Measurements from ENCODE around the gene MBD5. TPM values are rescaled to one million over a fixed set of nuclear protein-coding genes. Genes with fewer than 3 reads are reported as not detected.

MBD5 gene
- total and polyA plus RNA-seq, 2 donors (not counting 1 experiment from before 2014, with no cell fraction given), result 10.9 to 69.7 TPM

GRCh38 chr2:148106331-148106730, 85.4 kb downstream of the MBD5 start:
- TF ChIP-seq CTCF (IDR thresholded peaks at IDR 0.05), result no peak
- no peak for TF ChIP-seq EZH2 (IDR thresholded peaks at IDR 0.05; ENCODE audit: borderline replicate concordance, insufficient read depth, low read depth, low read length, poor library complexity, severe bottlenecking)
- Histone ChIP-seq H3K36me3 (replicated peaks in 1 of 2; ENCODE audit: control extremely low read depth in 1 of 2, control insufficient read depth in 1 of 2, extremely low read depth in 1 of 2, insufficient read depth in 2 of 2, low read length in 1 of 2) (no peaks in the 10 kb centered on the region), H3K27ac (ENCODE audit: low read length in 2 of 2) (no peak overlapping the region), H4K20me1 (ENCODE audit: control insufficient read depth, insufficient read depth, low read length, poor library complexity, severe bottlenecking) (no peaks in the 10 kb centered on the region), H3K4me2 (replicated peaks; ENCODE audit: low read depth, low read length, poor library complexity, severe bottlenecking) (no peak overlapping the region), H3K4me1 (ENCODE audit: control insufficient read depth in 2 of 2, insufficient read depth in 2 of 2, low read length in 2 of 2) (peaks cover 0 to 8% of the 10 kb centered on the region in 2 donors), H3K9me3 (ENCODE audit: control extremely low read depth in 1 of 3, control insufficient read depth in 2 of 3, insufficient read depth in 1 of 3, low read length in 2 of 3) (peaks cover 0 to 3% (median 2%) of the 10 kb centered on the region in 3 donors), H3K79me2 (ENCODE audit: control insufficient read depth, insufficient read depth, low read length) (no peaks in the 10 kb centered on the region), H3K27me3 (replicated peaks in 1 of 4; ENCODE audit: control extremely low read depth in 1 of 4, control insufficient read depth in 3 of 4, insufficient read depth in 4 of 4, low read length in 3 of 4) (no peaks in the 10 kb centered on the region), H3K9ac (ENCODE audit: low read length) (no peak overlapping the region), H2AFZ (ENCODE audit: insufficient read depth, low read depth, low read length, poor library complexity, severe bottlenecking) (no peak overlapping the region), H3K4me3 (ENCODE audit: control extremely low read depth in 1 of 5, extremely low read depth in 1 of 5, insufficient read depth in 1 of 5, low read depth in 2 of 5, low read length in 4 of 5) (no peak overlapping the region)
- ChIA-PET POLR2A (no interaction called here), CTCF (no interaction called here)
- no peak for ATAC-seq (ENCODE audit: low read depth)
- no peaks in the 10 kb centered on the region for H3K27me3 Mint-ChIP-seq
- peaks cover 5% of the 10 kb centered on the region for H3K9me3 Mint-ChIP-seq (ENCODE audit: insufficient read depth)
- intact Hi-C loops (cut with micrococcal nuclease), result no loop called here
- H3K4me1 Mint-ChIP-seq, result peaks cover 11% of the 10 kb centered on the region
- H3K4me3 Mint-ChIP-seq, result no peak overlapping the region
- no peak overlapping the region for H3K27ac Mint-ChIP-seq
- DNase-seq, result no peak

DNA sequence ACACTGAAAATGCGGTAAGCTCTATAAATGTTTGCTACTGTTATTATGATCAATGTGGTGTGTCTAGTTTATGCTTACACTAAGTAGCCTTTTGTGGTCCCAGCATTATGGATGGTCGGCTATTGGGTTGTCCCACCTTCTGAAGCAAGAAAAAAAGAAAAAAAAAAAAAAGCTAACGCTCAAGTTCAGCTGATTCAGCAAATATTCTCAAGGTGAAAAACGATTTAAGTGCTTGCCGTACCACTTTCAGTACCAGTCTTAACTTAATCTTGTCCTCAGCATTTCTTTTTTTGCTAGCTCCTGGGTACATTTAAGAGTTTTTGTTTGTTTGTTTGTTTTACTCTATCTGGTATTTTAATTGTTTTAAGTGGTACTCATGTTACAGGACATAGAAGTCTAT, 87.5 kb downstream of the MBD5 start:
- Histone ChIP-seq H4K20me1 (ENCODE audit: control insufficient read depth, insufficient read depth, low read length, poor library complexity, severe bottlenecking) (no peaks in the 10 kb centered on the region), H3K36me3 (replicated peaks in 1 of 2; ENCODE audit: control extremely low read depth in 1 of 2, control insufficient read depth in 1 of 2, extremely low read depth in 1 of 2, insufficient read depth in 2 of 2, low read length in 1 of 2) (no peaks in the 10 kb centered on the region), H3K79me2 (ENCODE audit: control insufficient read depth, insufficient read depth, low read length) (no peaks in the 10 kb centered on the region), H3K9me3 (ENCODE audit: control extremely low read depth in 1 of 3, control insufficient read depth in 2 of 3, insufficient read depth in 1 of 3, low read length in 2 of 3) (peaks cover 0 to 3% (median 2%) of the 10 kb centered on the region in 3 donors), H3K4me2 (replicated peaks; ENCODE audit: low read depth, low read length, poor library complexity, severe bottlenecking) (no peak overlapping the region), H3K27me3 (replicated peaks in 1 of 4; ENCODE audit: control extremely low read depth in 1 of 4, control insufficient read depth in 3 of 4, insufficient read depth in 4 of 4, low read length in 3 of 4) (no peaks in the 10 kb centered on the region), H3K4me1 (ENCODE audit: control insufficient read depth in 2 of 2, insufficient read depth in 2 of 2, low read length in 2 of 2) (peaks cover 0 to 8% of the 10 kb centered on the region in 2 donors), H2AFZ (ENCODE audit: insufficient read depth, low read depth, low read length, poor library complexity, severe bottlenecking) (no peak overlapping the region), H3K9ac (ENCODE audit: low read length) (no peak overlapping the region), H3K27ac (ENCODE audit: low read length in 2 of 2) (no peak overlapping the region), H3K4me3 (ENCODE audit: control extremely low read depth in 1 of 5, extremely low read depth in 1 of 5, insufficient read depth in 1 of 5, low read depth in 2 of 5, low read length in 4 of 5) (no peak overlapping the region)
- DNase-seq (no peak), ATAC-seq (ENCODE audit: low read depth) (no peak)
- H3K27me3 Mint-ChIP-seq, result no peaks in the 10 kb centered on the region
- H3K4me1 Mint-ChIP-seq, result peaks cover 11% of the 10 kb centered on the region
- ChIA-PET CTCF (no interaction called here), POLR2A (no interaction called here)
- intact Hi-C loops (cut with micrococcal nuclease), result no loop called here
- H3K27ac Mint-ChIP-seq, result no peak overlapping the region
- peaks cover 5% of the 10 kb centered on the region for H3K9me3 Mint-ChIP-seq (ENCODE audit: insufficient read depth)
- WGBS (ENCODE audit: insufficient coverage), result 90% methylated on average over 2 of the region's 5 CpGs
- H3K4me3 Mint-ChIP-seq, result no peak overlapping the region
- TF ChIP-seq CTCF (IDR thresholded peaks at IDR 0.05), result no peak
- no peak for TF ChIP-seq EZH2 (IDR thresholded peaks at IDR 0.05; ENCODE audit: borderline replicate concordance, insufficient read depth, low read depth, low read length, poor library complexity, severe bottlenecking)
